Gastrocnemius medialis (tissue), 4 donors: ENCODE measurements around the gene ZNF467. TPM values are rescaled to one million over a fixed set of nuclear protein-coding genes. Genes with fewer than 3 reads are reported as not detected.

Source experiments
- ATAC-seq, 2 donors: fragments of 150-250 bp; one replicate each; pipeline ENCODE4 v1.9.1; 2016
- DNase-seq, 2 donors: peaks; one replicate each; pipeline ENCODE4 v3.0.0-alpha.2; 2019
- H3K27ac ChIP-seq, 4 donors: fragments of 200-600 bp; sonication (generic); 1 replicate in 1 of 4; 2 replicates in 3 of 4; pipeline ENCODE4 v1.5.1; 2016 to 2018; ENCODE audit warnings: mild to moderate bottlenecking in 2 of 4, moderate library complexity in 1 of 4
- H3K27me3 ChIP-seq, 3 donors: fragments of 200-600 bp; sonication (generic) in 2 of 3; 1 replicate in 1 of 3; 2 replicates in 2 of 3; pipeline versions ENCODE4 v1.5.1 to v1.6.0; 2016 to 2019; ENCODE audit warnings: mild to moderate bottlenecking in 1 of 3, moderate library complexity in 1 of 3
- H3K36me3 ChIP-seq, 2 donors: fragments of 200-600 bp; sonication (generic) in 1 of 2; one replicate each; pipeline ENCODE4 v1.5.1; 2017 to 2018
- H3K4me1 ChIP-seq, 2 donors: fragments of 200-600 bp; sonication (generic) in 1 of 2; one replicate each; pipeline ENCODE4 v1.5.1; 2016 to 2017; ENCODE audit warnings: mild to moderate bottlenecking in 2 of 2
- H3K4me3 ChIP-seq, 4 donors: fragments of 200-600 bp; sonication (generic) in 3 of 4; 1 replicate in 1 of 4; 2 replicates in 3 of 4; pipeline ENCODE4 v1.5.1; 2016 to 2019; ENCODE audit warnings: mild to moderate bottlenecking in 2 of 4
- H3K9me3 ChIP-seq, 3 donors: fragments of 200-600 bp; sonication (generic) in 2 of 3; 1 replicate in 1 of 3; 2 replicates in 2 of 3; pipeline ENCODE4 v1.5.1; 2016 to 2019
- POLR2A ChIP-seq, 2 donors: fragments of 450-650 bp; IDR thresholded peaks; one replicate each; pipeline ENCODE4 v1.6.1; 2017; ENCODE audit warnings: antibody characterized with exemption in 2 of 2, mild to moderate bottlenecking in 2 of 2, moderate library complexity in 2 of 2
- in situ Hi-C, 4 donors: fragments of 200-750 bp; cut with MboI; loops; one replicate each; pipeline versions ENCODE4 v1.15.0 to v1.8.0; 2017; ENCODE audit warnings: low sequenced_read_pairs in 4 of 4
- intact Hi-C: fragments of 100-400 bp; cut with DNase I; formaldehyde crosslinking; loops from one replicate; pipeline ENCODE4 v1.15.1; 2023; ENCODE audit warnings: low total_unique reads
- total RNA-seq, 4 donors: library from RNA; depleted of rRNA; stranded (reverse); fragments of >200 nt; gene quantifications; one replicate each; pipeline versions ENCODE4 v1.1.0 to v1.2.3, GENCODE V29; 2016
- TF ChIP-seq, protein P1 (sequence below), 5 experiments: fragments of 450-650 bp in 3 of 5; fragments of 200-600 bp in 2 of 5; sonication (generic) in 2 of 5; IDR thresholded peaks in 4 of 5; conservative IDR thresholded peaks in 1 of 5; 1 replicate in 4 of 5; 2 replicates in 1 of 5; pipeline ENCODE4 v1.5.1; 2016 to 2019; ENCODE audit warnings: antibody characterized with exemption in 5 of 5, mild to moderate bottlenecking in 3 of 5, moderate library complexity in 3 of 5

Gene ZNF467
- total RNA-seq, 4 donors from 2014 or later = 0.15 to 1.8 (median 0.95) TPM

GRCh38 chr7:149722356-149722957, 50.9 kb downstream of the ZNF467 start:
- no peaks in the 10 kb centered on the region for H3K9me3 ChIP-seq
- no peak for ATAC-seq

DNA sequence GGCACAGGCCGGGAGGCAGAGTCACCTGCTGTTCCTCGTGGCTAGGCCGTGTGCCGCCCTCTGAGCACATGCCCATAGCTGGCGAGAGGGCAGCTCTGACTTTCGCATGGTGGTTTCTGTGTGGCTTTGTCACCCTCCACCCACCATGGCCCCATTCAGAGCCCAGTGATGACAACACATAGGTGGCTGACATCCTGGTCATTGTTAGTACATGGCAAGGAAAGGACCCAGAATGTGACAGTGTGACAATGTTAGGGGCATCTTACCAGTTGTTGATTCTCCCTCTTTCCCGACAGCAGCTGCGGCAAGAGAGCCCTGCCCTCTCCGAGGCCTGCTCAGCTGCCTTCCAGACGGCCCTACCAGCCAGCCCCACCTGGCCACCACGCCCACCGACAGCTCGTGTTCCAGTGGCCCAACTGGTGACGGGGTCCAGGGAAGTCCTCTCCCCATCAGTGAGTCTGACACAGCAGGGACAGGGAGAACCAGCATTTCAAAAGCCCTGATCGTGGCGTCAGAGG, 52.2 kb downstream of the ZNF467 start:
- H3K4me3 ChIP-seq = no peak overlapping the region
- no peaks in the 10 kb centered on the region for H3K27me3 ChIP-seq
- TF ChIP-seq POLR2A (IDR thresholded peaks at IDR 0.05) = no peak
- TF ChIP-seq, protein P1, sequence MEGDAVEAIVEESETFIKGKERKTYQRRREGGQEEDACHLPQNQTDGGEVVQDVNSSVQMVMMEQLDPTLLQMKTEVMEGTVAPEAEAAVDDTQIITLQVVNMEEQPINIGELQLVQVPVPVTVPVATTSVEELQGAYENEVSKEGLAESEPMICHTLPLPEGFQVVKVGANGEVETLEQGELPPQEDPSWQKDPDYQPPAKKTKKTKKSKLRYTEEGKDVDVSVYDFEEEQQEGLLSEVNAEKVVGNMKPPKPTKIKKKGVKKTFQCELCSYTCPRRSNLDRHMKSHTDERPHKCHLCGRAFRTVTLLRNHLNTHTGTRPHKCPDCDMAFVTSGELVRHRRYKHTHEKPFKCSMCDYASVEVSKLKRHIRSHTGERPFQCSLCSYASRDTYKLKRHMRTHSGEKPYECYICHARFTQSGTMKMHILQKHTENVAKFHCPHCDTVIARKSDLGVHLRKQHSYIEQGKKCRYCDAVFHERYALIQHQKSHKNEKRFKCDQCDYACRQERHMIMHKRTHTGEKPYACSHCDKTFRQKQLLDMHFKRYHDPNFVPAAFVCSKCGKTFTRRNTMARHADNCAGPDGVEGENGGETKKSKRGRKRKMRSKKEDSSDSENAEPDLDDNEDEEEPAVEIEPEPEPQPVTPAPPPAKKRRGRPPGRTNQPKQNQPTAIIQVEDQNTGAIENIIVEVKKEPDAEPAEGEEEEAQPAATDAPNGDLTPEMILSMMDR (IDR thresholded peaks at IDR 0.05 in 4 of 5, conservative IDR thresholded peaks at IDR 0.05 in 1 of 5) = no peak
- no peak for DNase-seq
- intact Hi-C loops (no loop called here), in situ Hi-C loops (no loop called here)
- H3K27ac ChIP-seq = peak overlapping the region; percentile 50 to 69 (median 62)
- peaks cover 0 to 45% of the 10 kb centered on the region in 2 donors for H3K36me3 ChIP-seq
- no peaks in the 10 kb centered on the region for H3K9me3 ChIP-seq
- peaks cover 22 to 23% of the 10 kb centered on the region in 2 donors for H3K4me1 ChIP-seq
- ATAC-seq = no peak

More at GRCh38 chr7:149722356-149722957, 50.9 kb downstream of the ZNF467 start:
- Histone ChIP-seq H3K27ac (no peak overlapping the region), H3K4me3 (no peak overlapping the region), H3K36me3 (peaks cover 0 to 46% of the 10 kb centered on the region in 2 donors), H3K4me1 (peaks cover 12 to 22% of the 10 kb centered on the region in 2 donors), H3K27me3 (no peaks in the 10 kb centered on the region)
- in situ Hi-C loops = no loop called here
- intact Hi-C loops = no loop called here
- TF ChIP-seq, protein P1 (IDR thresholded peaks at IDR 0.05 in 4 of 5, conservative IDR thresholded peaks at IDR 0.05 in 1 of 5) = no peak
- TF ChIP-seq POLR2A (IDR thresholded peaks at IDR 0.05) = no peak
- no peak for DNase-seq

DNA sequence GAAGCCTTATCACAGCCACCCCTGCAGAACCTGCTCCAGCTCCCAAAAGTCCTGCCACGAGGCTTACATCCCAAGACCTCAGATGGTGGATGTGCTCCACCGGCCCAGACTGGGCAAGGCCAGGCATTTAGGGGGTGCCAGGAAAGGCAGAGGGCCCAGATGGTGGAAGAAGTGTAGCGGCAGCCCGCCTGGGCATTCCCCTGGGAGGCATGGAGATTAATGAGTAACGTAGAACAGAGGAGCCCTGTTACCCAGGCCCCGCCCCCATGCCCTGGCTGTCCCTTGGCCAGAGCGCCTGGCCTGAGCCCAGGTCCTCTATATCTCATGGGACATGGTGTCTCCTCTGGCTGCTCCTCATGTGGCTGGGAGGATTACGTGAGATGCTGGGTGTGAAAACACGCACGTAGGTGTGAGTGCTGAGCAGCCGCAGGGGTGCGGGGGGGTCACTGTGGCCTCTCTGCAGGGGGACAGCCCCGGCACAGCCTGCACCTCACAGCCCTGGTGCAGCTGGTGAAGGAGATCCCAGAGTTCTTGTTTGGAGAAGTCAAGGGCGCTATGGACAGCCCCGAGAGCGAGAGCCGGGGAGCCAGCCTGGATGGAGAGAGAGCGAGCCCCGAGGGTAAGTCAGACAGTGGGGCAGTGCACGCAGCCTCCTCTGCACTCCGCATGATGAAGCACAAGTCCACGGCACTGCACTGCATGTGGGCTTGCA, 52.9 kb downstream of the ZNF467 start:
- Histone ChIP-seq H3K4me3 (peak overlapping the region in 2 of 4 donors; percentile 2 to 11), H3K36me3 (peaks cover 0 to 39% of the 10 kb centered on the region in 2 donors), H3K27ac (peak overlapping the region; percentile 55 to 69 (median 62)), H3K27me3 (no peaks in the 10 kb centered on the region), H3K4me1 (peaks cover 28 to 29% of the 10 kb centered on the region in 2 donors), H3K9me3 (no peaks in the 10 kb centered on the region)
- peak; percentile 84 to 90 for DNase-seq
- intact Hi-C loops = no loop called here
- in situ Hi-C loops = no loop called here
- ATAC-seq = peak; percentile 80 to 88
- no peak for TF ChIP-seq POLR2A (IDR thresholded peaks at IDR 0.05)
- TF ChIP-seq, protein P1 (IDR thresholded peaks at IDR 0.05 in 4 of 5, conservative IDR thresholded peaks at IDR 0.05 in 1 of 5) = no peak

DNA sequence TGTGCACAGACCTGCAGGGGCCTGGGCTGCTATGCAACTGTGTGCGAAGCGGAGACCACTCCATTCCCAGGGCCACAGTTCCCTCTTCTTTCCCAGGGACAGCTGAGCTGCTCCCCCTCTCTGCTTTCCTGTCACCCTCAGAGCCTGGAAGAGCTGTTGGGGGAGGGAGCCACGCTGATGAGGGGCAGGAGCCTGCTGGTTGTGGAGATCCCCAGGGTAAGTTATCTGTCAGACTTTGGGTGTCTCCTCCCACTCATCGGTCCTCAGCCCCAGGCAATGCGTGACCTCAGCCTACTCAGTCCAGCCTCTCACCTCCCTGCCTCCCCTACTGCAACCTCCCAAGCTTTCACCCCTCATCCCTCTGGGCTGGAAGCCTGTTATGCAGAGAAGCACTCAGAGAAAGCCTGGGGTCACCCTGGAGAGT, 53.5 kb downstream of the ZNF467 start:
- TF ChIP-seq, protein P1 (IDR thresholded peaks at IDR 0.05 in 4 of 5, conservative IDR thresholded peaks at IDR 0.05 in 1 of 5) = no peak
- no peak for TF ChIP-seq POLR2A (IDR thresholded peaks at IDR 0.05)
- peak overlapping the region; percentile 55 to 69 (median 62) for H3K27ac ChIP-seq
- DNase-seq (no peak), ATAC-seq (no peak)
- peaks cover 0 to 33% of the 10 kb centered on the region in 2 donors for H3K36me3 ChIP-seq
- intact Hi-C loops = loop anchor here (10.0 kb wide), 1 partner anchor 835 kb away; the partner anchor contains the start of gene EZH2
- H3K9me3 ChIP-seq = no peaks in the 10 kb centered on the region
- peak overlapping the region in 1 of 4 donors; percentile 2 for H3K4me3 ChIP-seq
- in situ Hi-C loops = no loop called here
- H3K4me1 ChIP-seq = peaks cover 28 to 34% of the 10 kb centered on the region in 2 donors
- H3K27me3 ChIP-seq = no peaks in the 10 kb centered on the region
